ENCODE data around the gene CCDC112. TPM values are rescaled to one million over a fixed set of nuclear protein-coding genes. Genes with fewer than 3 reads are reported as not detected.

CCDC112 gene
- total and polyA plus RNA-seq, 2 of the 13 experiments (the other 11 are each of a cell fraction or from before 2014, with no cell fraction given): 1.1 to 2.8 TPM

- no peak for TF ChIP-seq SNAPC4 (CRISPR knock-in tag; IDR thresholded peaks at IDR 0.05)
- no peak for TF ChIP-seq ZNF646 (CRISPR knock-in tag; IDR thresholded peaks at IDR 0.05)
- no peak; the same call in 1 of the 2 replicates for TF ChIP-seq ELF4 (CRISPR knock-in tag; IDR thresholded peaks at IDR 0.05; ENCODE audit: borderline replicate concordance)
- TF ChIP-seq ZNF350 (CRISPR knock-in tag; IDR thresholded peaks at IDR 0.05; ENCODE audit: borderline replicate concordance, low read depth): peak; percentile 71; the same call in 1 of the 2 replicates
- TF ChIP-seq ATF7-NPFF (CRISPR knock-in tag; IDR thresholded peaks at IDR 0.05; ENCODE audit: low read depth): no peak; the same call in 1 of the 2 replicates
- TF ChIP-seq TRAFD1 (CRISPR knock-in tag; IDR thresholded peaks at IDR 0.05; ENCODE audit: borderline replicate concordance): no peak
- 0 out of 2 replicates have a peak, but pooled peaks have one; percentile 49 for TF ChIP-seq ZNF431 (CRISPR knock-in tag; IDR thresholded peaks at IDR 0.05; ENCODE audit: borderline replicate concordance, low read depth)
- no peak for TF ChIP-seq EEA1 (CRISPR knock-in tag; IDR thresholded peaks at IDR 0.05; ENCODE audit: borderline replicate concordance)
- no peak; the same call in 1 of the 2 replicates for TF ChIP-seq GTF3A (CRISPR knock-in tag; conservative IDR thresholded peaks at IDR 0.05)
- TF ChIP-seq STAT5B (CRISPR knock-in tag; IDR thresholded peaks at IDR 0.05): peak; percentile 20; the same call in 1 of the 2 replicates
- TF ChIP-seq SNAPC5 (CRISPR knock-in tag; IDR thresholded peaks at IDR 0.05; ENCODE audit: borderline replicate concordance): no peak
- TF ChIP-seq HDAC2 (CRISPR knock-in tag; IDR thresholded peaks at IDR 0.05): no peak
- TF ChIP-seq NRL (CRISPR knock-in tag; IDR thresholded peaks at IDR 0.05; ENCODE audit: borderline replicate concordance): peak; percentile 71; the same call in 1 of the 2 replicates
- TF ChIP-seq ZNF652 (CRISPR knock-in tag; IDR thresholded peaks at IDR 0.05; ENCODE audit: borderline replicate concordance, low read depth): no peak
These were observed 34.0 kb downstream of the CCDC112 start, which contains the start of gene PGGT1B (continued) for GRCh38 chr5:115262321-115263077.
